GM12892 (cell line): ENCODE measurements around the gene ZNF407.

Source experiments
- POLR2A ChIP-seq: IDR thresholded peaks from 2 replicates; pipeline ENCODE4 v1.6.1; 2011; ENCODE audit warnings: low read depth, low read length, control low read depth
- TAF1 ChIP-seq: IDR thresholded peaks from 2 replicates; pipeline ENCODE4 v1.6.1; 2011; ENCODE audit warnings: low read depth, mild to moderate bottlenecking, control low read depth, low read length, borderline replicate concordance

DNA sequence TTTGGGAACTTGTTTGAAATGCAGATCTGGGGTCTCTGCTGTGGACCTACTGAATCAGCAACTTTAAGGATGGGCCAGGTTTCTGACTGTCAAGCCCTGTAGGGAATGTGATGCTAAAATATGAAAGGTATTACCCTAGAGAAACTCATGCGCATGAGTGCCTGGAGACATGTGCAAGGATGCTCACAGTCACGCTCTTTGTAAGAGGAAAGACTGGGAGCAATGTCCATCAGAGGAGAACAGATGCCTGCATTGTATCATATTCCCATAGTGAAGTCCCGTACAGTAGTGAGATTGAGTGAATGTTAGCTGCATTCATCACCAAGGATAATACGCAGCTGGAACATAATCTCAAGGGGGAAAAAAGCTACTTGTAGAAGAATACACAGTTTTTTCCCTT, 14.1 kb downstream of the ZNF407 start:
- TF ChIP-seq TAF1, result no peak
- TF ChIP-seq POLR2A, result no peak
